ENCODE data around the gene EIF5A. TPM values are rescaled to one million over a fixed set of nuclear protein-coding genes. Genes with fewer than 3 reads are reported as not detected.

The EIF5A gene
- polyA plus RNA-seq, 1 donor (not counting 4 experiments of a cell fraction or from before 2014, with no cell fraction given): 948 TPM

GRCh38 chr17:7341842-7342241 lies 34.4 kb downstream of the EIF5A start:
- Histone ChIP-seq H3K4me2 (ENCODE audit: control insufficient read depth, extremely low read depth, insufficient read depth, low read depth, low read length) (no peak overlapping the region), H4K20me1 (ENCODE audit: control insufficient read depth, extremely low read depth, insufficient read depth, low read length) (no peaks in the 10 kb centered on the region), H3K36me3 (ENCODE audit: control insufficient read depth in 2 of 2, extremely low read depth in 1 of 2, insufficient read depth in 2 of 2, low read length in 2 of 2) (no peaks in the 10 kb centered on the region), H3K27me3 (ENCODE audit: control insufficient read depth, extremely low read depth, insufficient read depth, low read length) (peaks cover 18% of the 10 kb centered on the region), H3K4me3 (ENCODE audit: control insufficient read depth in 2 of 3, extremely low read depth in 1 of 3, insufficient read depth in 2 of 3, low read depth in 1 of 3, low read length in 3 of 3) (no peak overlapping the region), H3K9me1 (ENCODE audit: control insufficient read depth, extremely low read depth, insufficient read depth, low read length) (no peaks in the 10 kb centered on the region), H3K9ac (ENCODE audit: control insufficient read depth, extremely low read depth, insufficient read depth, low read length) (no peak overlapping the region), H3K9me3 (ENCODE audit: control insufficient read depth, low read depth, low read length) (no peaks in the 10 kb centered on the region), H3K27ac (ENCODE audit: control insufficient read depth, insufficient read depth, low read length) (no peak overlapping the region), H3K4me1 (ENCODE audit: control insufficient read depth, extremely low read depth, insufficient read depth, low read length) (no peaks in the 10 kb centered on the region), H3K79me2 (ENCODE audit: control insufficient read depth, insufficient read depth, low read length) (no peaks in the 10 kb centered on the region), H2AFZ (ENCODE audit: control insufficient read depth, low read length) (no peak overlapping the region)
- no peak for FAIRE-seq
- DNase-seq (ENCODE audit: low read depth, low spot score): no peak
- no peak for TF ChIP-seq CTCF (optimal IDR thresholded peaks at IDR 0.05 in 1 of 3, IDR thresholded peaks at IDR 0.05 in 1 of 3, conservative IDR thresholded peaks at IDR 0.05 in 1 of 3; ENCODE audit: extremely low read depth in 1 of 3, insufficient read depth in 2 of 3, low read length in 3 of 3)
- no peak for TF ChIP-seq EZH2 (IDR thresholded peaks at IDR 0.05; ENCODE audit: low read length)
- dilution Hi-C loops (cut with MboI; ENCODE audit: extremely low pct_ligation_motif_present, low sequenced_read_pairs): no loop called here

GRCh38 chr17:7343250-7343649 lies 35.8 kb downstream of the EIF5A start:
- Histone ChIP-seq H2AFZ (ENCODE audit: control insufficient read depth, low read length) (no peak overlapping the region), H3K36me3 (ENCODE audit: control insufficient read depth in 2 of 2, extremely low read depth in 1 of 2, insufficient read depth in 2 of 2, low read length in 2 of 2) (no peaks in the 10 kb centered on the region), H3K9me1 (ENCODE audit: control insufficient read depth, extremely low read depth, insufficient read depth, low read length) (no peaks in the 10 kb centered on the region), H3K79me2 (ENCODE audit: control insufficient read depth, insufficient read depth, low read length) (no peaks in the 10 kb centered on the region), H3K27ac (ENCODE audit: control insufficient read depth, insufficient read depth, low read length) (no peak overlapping the region), H3K4me2 (ENCODE audit: control insufficient read depth, extremely low read depth, insufficient read depth, low read depth, low read length) (no peak overlapping the region), H3K27me3 (ENCODE audit: control insufficient read depth, extremely low read depth, insufficient read depth, low read length) (peaks cover 18% of the 10 kb centered on the region), H3K4me1 (ENCODE audit: control insufficient read depth, extremely low read depth, insufficient read depth, low read length) (no peaks in the 10 kb centered on the region), H3K9ac (ENCODE audit: control insufficient read depth, extremely low read depth, insufficient read depth, low read length) (no peak overlapping the region), H4K20me1 (ENCODE audit: control insufficient read depth, extremely low read depth, insufficient read depth, low read length) (no peaks in the 10 kb centered on the region), H3K9me3 (ENCODE audit: control insufficient read depth, low read depth, low read length) (no peaks in the 10 kb centered on the region), H3K4me3 (ENCODE audit: control insufficient read depth in 2 of 3, extremely low read depth in 1 of 3, insufficient read depth in 2 of 3, low read depth in 1 of 3, low read length in 3 of 3) (no peak overlapping the region)
- TF ChIP-seq EZH2 (IDR thresholded peaks at IDR 0.05; ENCODE audit: low read length): no peak
- no peak for TF ChIP-seq CTCF (optimal IDR thresholded peaks at IDR 0.05 in 1 of 3, IDR thresholded peaks at IDR 0.05 in 1 of 3, conservative IDR thresholded peaks at IDR 0.05 in 1 of 3; ENCODE audit: extremely low read depth in 1 of 3, insufficient read depth in 2 of 3, low read length in 3 of 3)
- FAIRE-seq (no peak), DNase-seq (ENCODE audit: low read depth, low spot score) (no peak)
- dilution Hi-C loops (cut with MboI; ENCODE audit: extremely low pct_ligation_motif_present, low sequenced_read_pairs): no loop called here

All from keratinocyte (primary cell).